GM18502 (cell line): ENCODE measurements around the gene PBXIP1.

Experiments
- ATAC-seq: cut with Tn5 transposase; IDR thresholded peaks from one replicate; pipeline ENCODE4 v1.9.1; 2021; ENCODE audit warnings: mild to moderate bottlenecking; ENCODE audit not compliant: unreplicated experiment, poor library complexity

The PBXIP1 gene

DNA sequence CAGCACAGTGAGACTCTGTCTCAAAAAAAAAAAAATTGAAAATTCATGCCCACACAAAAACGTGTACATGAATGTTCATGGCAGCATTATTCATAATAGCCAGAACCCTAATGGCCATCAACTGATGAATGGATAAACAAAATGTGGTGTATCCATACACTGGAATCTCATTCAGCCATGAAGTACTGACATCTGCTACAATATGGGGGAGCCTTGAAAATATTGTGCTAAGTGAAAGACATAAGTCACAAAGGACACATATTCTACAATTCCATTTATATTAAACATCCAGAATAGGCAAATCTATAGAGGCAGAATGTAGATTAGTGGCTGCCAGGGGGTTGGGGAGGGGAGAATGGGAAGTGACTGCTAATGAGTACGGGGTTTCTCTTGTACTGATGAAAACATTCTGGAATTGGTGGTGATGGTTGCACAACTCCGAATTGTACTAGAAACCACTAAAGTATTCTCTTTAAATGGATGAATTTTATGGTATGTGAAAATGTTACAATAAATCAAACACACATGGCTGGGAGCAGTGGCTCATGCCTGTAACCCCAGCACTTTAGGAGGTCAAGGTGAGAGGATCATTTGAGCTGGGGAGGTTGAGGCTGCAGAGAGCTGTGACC, 52.8 kb downstream of the PBXIP1 start:
- no peak for ATAC-seq

DNA sequence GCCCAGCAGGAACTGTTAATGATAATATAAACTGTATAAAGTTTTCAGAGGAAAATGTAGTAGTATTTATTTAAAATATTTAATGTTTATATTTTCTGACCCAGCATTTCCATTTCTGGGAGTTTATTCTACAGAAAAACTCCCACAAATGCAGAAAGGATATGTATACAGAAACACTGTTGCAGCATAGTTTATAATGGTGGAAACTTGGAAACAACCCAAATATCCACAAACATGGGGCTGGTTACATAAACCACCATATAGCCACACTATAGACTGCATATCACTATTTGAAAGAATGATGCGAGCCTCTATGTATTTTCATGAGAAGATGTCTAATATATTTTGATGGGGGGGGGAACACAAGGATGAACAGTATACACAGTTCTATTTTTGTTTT, 54.3 kb downstream of the PBXIP1 start:
- ATAC-seq = no peak

DNA sequence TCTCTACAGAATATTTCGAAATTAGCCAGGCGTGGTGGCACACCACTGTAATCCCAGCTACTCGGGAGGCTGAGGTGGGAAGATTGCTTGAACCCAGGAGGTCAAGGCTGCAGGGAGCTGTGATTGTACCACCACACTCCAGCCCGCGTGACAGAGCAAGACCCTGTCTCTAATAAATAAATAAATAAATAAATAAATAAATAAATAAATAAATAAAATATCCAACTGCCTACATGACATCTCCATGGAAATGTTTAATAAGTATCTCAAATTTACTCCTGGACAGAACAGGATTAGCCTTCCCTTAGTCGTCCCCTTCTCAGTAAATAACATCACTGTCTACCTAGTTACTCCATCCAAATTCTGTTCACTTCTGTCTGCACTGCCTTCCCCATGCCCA, 56.9 kb downstream of the PBXIP1 start:
- ATAC-seq = no peak

DNA sequence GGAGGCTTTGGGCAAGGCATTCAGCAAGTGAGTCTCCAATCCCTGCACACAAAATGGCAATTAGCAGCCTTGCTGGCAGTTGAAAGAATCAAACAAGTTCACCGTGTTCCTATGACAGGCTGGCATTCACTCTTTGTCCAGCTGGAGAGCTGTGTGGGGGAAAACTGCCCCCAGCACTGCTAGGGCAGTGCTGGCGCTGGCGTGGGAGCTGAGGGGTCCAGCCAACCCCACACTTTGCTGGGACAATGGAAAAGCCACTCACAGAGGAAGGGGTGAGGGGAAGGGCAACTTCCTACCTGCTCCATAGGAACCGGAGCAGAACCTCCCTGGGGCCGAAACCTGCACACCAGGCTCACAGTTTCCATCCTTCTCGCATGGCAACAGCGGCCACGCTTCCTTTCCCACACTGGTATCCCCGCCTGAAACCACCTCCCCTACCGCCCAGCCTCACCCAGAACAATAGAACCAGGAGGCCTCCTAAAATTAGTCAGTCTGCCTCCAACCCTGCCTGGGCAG, 59.1 kb downstream of the PBXIP1 start:
- no peak for ATAC-seq

DNA sequence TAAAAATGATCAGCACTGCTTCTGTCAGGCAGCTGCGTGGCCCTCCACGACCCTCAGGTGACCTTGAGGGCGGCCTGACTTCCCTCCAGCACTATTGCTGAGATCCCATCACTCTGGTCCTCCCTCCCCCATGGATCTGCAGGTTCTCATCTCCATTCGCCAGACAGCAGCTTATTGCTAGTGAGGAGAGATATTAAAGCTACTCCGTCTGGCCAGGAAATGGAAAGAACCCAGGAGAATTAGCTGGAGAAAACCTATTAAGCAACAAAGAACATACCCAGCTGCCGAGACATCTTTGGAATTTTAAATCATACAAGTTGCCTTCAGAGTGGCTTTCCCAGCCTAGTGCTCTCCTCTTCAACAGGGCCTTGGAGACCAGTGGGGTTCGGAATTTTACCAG, 60.1 kb downstream of the PBXIP1 start:
- no peak for ATAC-seq
